Gastroesophageal sphincter (tissue), 3 donors: Measurements from ENCODE around the gene LSAMP.
"Not testable (repeated sequence)": the region's sequence is repeated elsewhere in the genome, so short reads cannot be mapped to it uniquely, and the experiment has no call there.

Experiments used
- POLR2AphosphoS5 ChIP-seq: sonication (generic); formaldehyde crosslinking; IDR thresholded peaks from one replicate; pipeline ENCODE4 v1.6.1; 2017; ENCODE audit warnings: antibody characterized with exemption
- TF ChIP-seq, protein P1 (sequence below), 4 experiments: fragments of 200-600 bp in 2 of 4; fragments of 450-650 bp in 2 of 4; sonication (generic) in 1 of 4; IDR thresholded peaks; one replicate each; pipeline ENCODE4 v1.5.1; 2017 to 2019; ENCODE audit warnings: antibody characterized with exemption in 4 of 4, mild to moderate bottlenecking in 2 of 4, moderate library complexity in 2 of 4

DNA sequence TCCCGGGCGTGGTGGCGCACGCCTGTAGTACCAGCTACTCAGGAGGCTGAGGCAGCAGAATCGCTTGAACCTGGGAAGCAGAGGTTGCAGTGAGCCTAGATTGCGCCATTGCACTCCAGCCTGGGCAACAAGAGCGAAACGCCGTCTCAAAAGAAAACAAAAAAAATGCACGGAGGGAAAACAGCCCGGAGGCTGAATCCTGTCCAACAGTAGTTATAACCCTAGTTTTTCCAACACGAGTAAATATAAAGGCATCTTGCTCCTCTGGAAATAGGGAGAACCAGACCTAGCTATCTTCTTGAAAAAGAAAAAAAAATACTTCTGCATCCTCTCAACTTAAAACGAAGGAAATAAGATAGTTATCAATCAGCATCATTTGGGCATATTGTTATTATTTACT is 661.9 kb downstream of the LSAMP start:
- TF ChIP-seq, protein P1, sequence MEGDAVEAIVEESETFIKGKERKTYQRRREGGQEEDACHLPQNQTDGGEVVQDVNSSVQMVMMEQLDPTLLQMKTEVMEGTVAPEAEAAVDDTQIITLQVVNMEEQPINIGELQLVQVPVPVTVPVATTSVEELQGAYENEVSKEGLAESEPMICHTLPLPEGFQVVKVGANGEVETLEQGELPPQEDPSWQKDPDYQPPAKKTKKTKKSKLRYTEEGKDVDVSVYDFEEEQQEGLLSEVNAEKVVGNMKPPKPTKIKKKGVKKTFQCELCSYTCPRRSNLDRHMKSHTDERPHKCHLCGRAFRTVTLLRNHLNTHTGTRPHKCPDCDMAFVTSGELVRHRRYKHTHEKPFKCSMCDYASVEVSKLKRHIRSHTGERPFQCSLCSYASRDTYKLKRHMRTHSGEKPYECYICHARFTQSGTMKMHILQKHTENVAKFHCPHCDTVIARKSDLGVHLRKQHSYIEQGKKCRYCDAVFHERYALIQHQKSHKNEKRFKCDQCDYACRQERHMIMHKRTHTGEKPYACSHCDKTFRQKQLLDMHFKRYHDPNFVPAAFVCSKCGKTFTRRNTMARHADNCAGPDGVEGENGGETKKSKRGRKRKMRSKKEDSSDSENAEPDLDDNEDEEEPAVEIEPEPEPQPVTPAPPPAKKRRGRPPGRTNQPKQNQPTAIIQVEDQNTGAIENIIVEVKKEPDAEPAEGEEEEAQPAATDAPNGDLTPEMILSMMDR (IDR thresholded peaks at IDR 0.05) = not testable (repeated sequence)
- not testable (repeated sequence) for TF ChIP-seq POLR2AphosphoS5
